ENCODE measurements around the gene PODXL. TPM values are rescaled to one million over a fixed set of nuclear protein-coding genes. Genes with fewer than 3 reads are reported as not detected.

Gene PODXL
- total and polyA plus RNA-seq, 10 of the 15 experiments (the other 5 are each of a cell fraction or from before 2014, with no cell fraction given) = 0.04 to 1.8 (median 0.38) TPM

GRCh38 chr7:131550846-131551245 lies 5.6 kb downstream of the PODXL start:
- BruUV-seq (replicated peaks) = no TSS peak
- POLR2A ChIA-PET = no interaction called here
- Histone ChIP-seq H3K79me2 (ENCODE audit: control insufficient read depth, insufficient read depth, low read length) (no peaks in the 10 kb centered on the region), H2AFZ (ENCODE audit: control insufficient read depth, low read depth, low read length) (no peak overlapping the region), H3K9ac (ENCODE audit: control insufficient read depth, insufficient read depth, low read length) (no peak overlapping the region), H3K9me3 (replicated peaks; ENCODE audit: control insufficient read depth, insufficient read depth, low read length) (no peaks in the 10 kb centered on the region), H3K4me1 (ENCODE audit: control insufficient read depth, insufficient read depth, low read length) (peaks cover 7% of the 10 kb centered on the region), H3K4me2 (ENCODE audit: control insufficient read depth, insufficient read depth) (no peak overlapping the region), H4K20me1 (ENCODE audit: control insufficient read depth, insufficient read depth) (peaks cover 5% of the 10 kb centered on the region; the same call in 1 of the 2 replicates), H3K4me3 (no peak overlapping the region), H3K27ac (ENCODE audit: control insufficient read depth, insufficient read depth) (no peak overlapping the region), H3K36me3 (ENCODE audit: control insufficient read depth in 2 of 2, insufficient read depth in 2 of 2, low read length in 1 of 2) (no peaks in the 10 kb centered on the region), H3K27me3 (replicated peaks in 1 of 2; ENCODE audit: control insufficient read depth in 2 of 2, insufficient read depth in 2 of 2, low read length in 1 of 2) (peaks cover 5 to 16% of the 10 kb centered on the region in 2 experiments; a peak in 2 of 4 replicates)
- SMC1A ChIA-PET (ENCODE audit: uncharacterized antibody, unreplicated experiment) = interaction anchor here (0.8 kb wide), 1 partner anchor 104 kb away, joined by 3 read pairs; no protein-coding TSS in a partner anchor
- no peak for ATAC-seq
- no peak for DNase-seq (ENCODE audit: low read depth, low spot score)
- RAD21 ChIA-PET (ENCODE audit: unreplicated experiment) = no interaction called here
- intact Hi-C loops (cut with micrococcal nuclease; ENCODE audit: unreplicated experiment) = no loop called here
- no peak for FAIRE-seq
- TF ChIP-seq ZNF207 (IDR thresholded peaks at IDR 0.05; ENCODE audit: borderline replicate concordance) (no peak), SMC3 (IDR thresholded peaks at IDR 0.05; ENCODE audit: borderline replicate concordance, low read length) (no peak), CBX5 (IDR thresholded peaks at IDR 0.05; ENCODE audit: low read depth) (no peak), CHD2 (IDR thresholded peaks at IDR 0.05; ENCODE audit: borderline replicate concordance, low read depth, low read length) (no peak), BHLHE40 (IDR thresholded peaks at IDR 0.05; ENCODE audit: borderline replicate concordance in 1 of 2, low read depth in 2 of 2, low read length in 1 of 2) (no peak), SIN3A (IDR thresholded peaks at IDR 0.05; ENCODE audit: low read depth, low read length) (no peak), HDGF (IDR thresholded peaks at IDR 0.05) (no peak), STAT1 (conservative IDR thresholded peaks at IDR 0.05) (no peak), MEF2A (IDR thresholded peaks at IDR 0.05; ENCODE audit: insufficient read depth, low read depth, low read length) (no peak), BCL3 (IDR thresholded peaks at IDR 0.05; ENCODE audit: borderline replicate concordance, insufficient read depth, low read depth, low read length, poor library complexity, severe bottlenecking) (no peak), NFXL1 (IDR thresholded peaks at IDR 0.05; ENCODE audit: borderline replicate concordance) (no peak), NRF1 (conservative IDR thresholded peaks at IDR 0.05; ENCODE audit: low read depth, low read length) (no peak), DPF2 (IDR thresholded peaks at IDR 0.05) (no peak), STAT3 (IDR thresholded peaks at IDR 0.05; ENCODE audit: low read depth, low read length) (no peak), PRDM15 (CRISPR knock-in tag; IDR thresholded peaks at IDR 0.05) (no peak), ETV6 (conservative IDR thresholded peaks at IDR 0.05 in 1 of 2, IDR thresholded peaks at IDR 0.05 in 1 of 2; ENCODE audit: borderline replicate concordance in 1 of 2, low read depth in 1 of 2) (no peak), SKIL (IDR thresholded peaks at IDR 0.05; ENCODE audit: low read depth, poor library complexity, severe bottlenecking) (no peak)
- CTCF ChIA-PET = no interaction called here
- WGBS (ENCODE audit: insufficient coverage, insufficient replicate concordance, low lambda C conversion rate, missing lambda C conversion rate) = 39% methylated on average over 5 of the region's 5 CpGs
- in situ Hi-C loops (cut with MboI) = no loop called here
